Tibial artery (tissue), 4 donors: Measurements from ENCODE around the gene RTL3.

Experiments
- DNase-seq, 2 donors: peaks; one replicate each; pipeline ENCODE4 v3.0.0-alpha.2; 2019
- H3K27ac ChIP-seq, 2 donors: fragments of 200-600 bp; sonication (generic) in 1 of 2; 1 replicate in 1 of 2; 2 replicates in 1 of 2; pipeline ENCODE4 v1.5.1; 2018 to 2019; ENCODE audit warnings: mild to moderate bottlenecking in 1 of 2
- H3K27me3 ChIP-seq, 2 donors: fragments of 200-600 bp; sonication (generic) in 1 of 2; one replicate each; pipeline versions ENCODE4 v1.5.1 to v1.6.0; 2016 to 2019
- H3K36me3 ChIP-seq, 3 donors: fragments of 200-600 bp; sonication (generic) in 2 of 3; one replicate each; pipeline ENCODE4 v1.5.1; 2016 to 2019; ENCODE audit warnings: mild to moderate bottlenecking in 2 of 3
- H3K4me1 ChIP-seq, 4 donors: fragments of 200-600 bp; sonication (generic) in 2 of 4; 1 replicate in 3 of 4; 2 replicates in 1 of 4; pipeline ENCODE4 v1.5.1; 2016 to 2019
- H3K4me3 ChIP-seq, 2 donors: fragments of 200-600 bp; sonication (generic) in 1 of 2; 1 replicate in 1 of 2; 2 replicates in 1 of 2; pipeline ENCODE4 v1.5.1; 2018 to 2019; ENCODE audit warnings: mild to moderate bottlenecking in 2 of 2
- H3K9me3 ChIP-seq, 3 donors: fragments of 200-600 bp; sonication (generic) in 1 of 3; one replicate each; pipeline ENCODE4 v1.5.1; 2016 to 2019
- intact Hi-C: fragments of 100-400 bp; cut with DNase I; formaldehyde crosslinking; loops from one replicate; pipeline ENCODE4 v1.15.0; 2023; ENCODE audit warnings: low total_unique reads
- TF ChIP-seq, protein P1 (sequence below), 2 experiments: fragments of 200-600 bp in 1 of 2; fragments of 450-650 bp in 1 of 2; IDR thresholded peaks; one replicate each; pipeline ENCODE4 v1.5.1; 2017 to 2019; ENCODE audit warnings: antibody characterized with exemption in 2 of 2, mild to moderate bottlenecking in 1 of 2, moderate library complexity in 1 of 2

Gene RTL3

DNA sequence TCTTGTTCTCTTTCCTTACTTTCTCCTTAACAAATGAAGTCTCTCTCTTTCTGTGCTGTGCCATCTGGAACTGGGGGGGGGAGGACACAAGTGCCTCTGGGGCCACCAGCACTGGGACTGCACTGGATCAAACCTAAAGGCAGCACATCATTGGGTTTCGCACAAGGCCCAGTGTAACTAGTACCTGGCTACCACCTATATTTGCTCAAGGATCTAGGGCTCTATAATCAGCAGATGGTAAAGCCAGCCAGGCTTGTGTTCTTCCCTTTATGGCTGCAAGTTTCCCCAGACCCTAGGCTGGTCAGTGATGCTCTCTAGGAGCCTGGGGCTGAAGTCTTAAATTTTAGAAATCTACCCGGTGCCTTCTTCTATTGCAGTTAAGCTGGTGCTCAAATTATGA, 40.1 kb downstream of the RTL3 start:
- H3K27ac ChIP-seq: no peak overlapping the region
- H3K4me1 ChIP-seq: no peaks in the 10 kb centered on the region
- intact Hi-C loops: no loop called here
- no peak for DNase-seq
- peaks cover 0 to 4% (median 0%) of the 10 kb centered on the region in 3 donors for H3K9me3 ChIP-seq
- TF ChIP-seq, protein P1, sequence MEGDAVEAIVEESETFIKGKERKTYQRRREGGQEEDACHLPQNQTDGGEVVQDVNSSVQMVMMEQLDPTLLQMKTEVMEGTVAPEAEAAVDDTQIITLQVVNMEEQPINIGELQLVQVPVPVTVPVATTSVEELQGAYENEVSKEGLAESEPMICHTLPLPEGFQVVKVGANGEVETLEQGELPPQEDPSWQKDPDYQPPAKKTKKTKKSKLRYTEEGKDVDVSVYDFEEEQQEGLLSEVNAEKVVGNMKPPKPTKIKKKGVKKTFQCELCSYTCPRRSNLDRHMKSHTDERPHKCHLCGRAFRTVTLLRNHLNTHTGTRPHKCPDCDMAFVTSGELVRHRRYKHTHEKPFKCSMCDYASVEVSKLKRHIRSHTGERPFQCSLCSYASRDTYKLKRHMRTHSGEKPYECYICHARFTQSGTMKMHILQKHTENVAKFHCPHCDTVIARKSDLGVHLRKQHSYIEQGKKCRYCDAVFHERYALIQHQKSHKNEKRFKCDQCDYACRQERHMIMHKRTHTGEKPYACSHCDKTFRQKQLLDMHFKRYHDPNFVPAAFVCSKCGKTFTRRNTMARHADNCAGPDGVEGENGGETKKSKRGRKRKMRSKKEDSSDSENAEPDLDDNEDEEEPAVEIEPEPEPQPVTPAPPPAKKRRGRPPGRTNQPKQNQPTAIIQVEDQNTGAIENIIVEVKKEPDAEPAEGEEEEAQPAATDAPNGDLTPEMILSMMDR (IDR thresholded peaks at IDR 0.05): no peak
- no peaks in the 10 kb centered on the region for H3K27me3 ChIP-seq
- H3K4me3 ChIP-seq: no peak overlapping the region
- no peaks in the 10 kb centered on the region for H3K36me3 ChIP-seq

DNA sequence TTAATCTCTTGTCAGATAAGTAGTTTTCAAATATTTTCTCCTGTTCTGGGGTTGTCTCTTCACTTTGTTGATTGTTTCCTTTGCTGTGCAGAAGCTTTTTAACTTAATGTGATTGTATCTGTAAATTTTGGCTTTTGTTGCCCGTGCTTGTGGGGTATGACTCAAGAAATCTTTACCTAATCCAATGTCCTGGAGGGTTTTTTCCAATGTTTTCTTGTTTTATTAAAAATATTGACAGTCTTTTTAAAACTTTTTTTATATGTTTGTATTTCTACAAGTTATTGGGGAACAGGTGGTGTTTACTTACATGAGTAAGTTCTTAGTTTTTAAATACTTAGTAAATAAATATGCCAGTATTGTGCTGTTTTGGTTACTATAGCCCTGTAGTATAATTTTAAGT, 44.9 kb downstream of the RTL3 start:
- H3K27ac ChIP-seq: no peak overlapping the region
- DNase-seq: no peak
- no peaks in the 10 kb centered on the region for H3K4me1 ChIP-seq
- H3K27me3 ChIP-seq: no peaks in the 10 kb centered on the region
- peaks cover 0 to 4% (median 0%) of the 10 kb centered on the region in 3 donors for H3K9me3 ChIP-seq
- TF ChIP-seq, protein P1 (IDR thresholded peaks at IDR 0.05): no peak
- H3K4me3 ChIP-seq: no peak overlapping the region
- intact Hi-C loops: no loop called here
- H3K36me3 ChIP-seq: no peaks in the 10 kb centered on the region
